Subcutaneous adipose tissue (tissue), 4 donors: ENCODE measurements around the gene RPL6. TPM values are rescaled to one million over a fixed set of nuclear protein-coding genes. Genes with fewer than 3 reads are reported as not detected.

Experiments
- total RNA-seq, 4 donors: library from RNA; depleted of rRNA; stranded (reverse); fragments of >200 nt; gene quantifications; one replicate each; pipeline ENCODE4 v1.1.0, GENCODE V29; 2016
- TF ChIP-seq, protein P1 (sequence below): fragments of 450-650 bp; IDR thresholded peaks from one replicate; pipeline ENCODE4 v1.5.1; 2016; ENCODE audit warnings: low read depth, mild to moderate bottlenecking, control low read depth, antibody characterized with exemption, moderate library complexity

RPL6 gene
- total RNA-seq, 4 donors from 2014 or later: 1,581 to 1,626 (median 1,603) TPM

- TF ChIP-seq, protein P1, sequence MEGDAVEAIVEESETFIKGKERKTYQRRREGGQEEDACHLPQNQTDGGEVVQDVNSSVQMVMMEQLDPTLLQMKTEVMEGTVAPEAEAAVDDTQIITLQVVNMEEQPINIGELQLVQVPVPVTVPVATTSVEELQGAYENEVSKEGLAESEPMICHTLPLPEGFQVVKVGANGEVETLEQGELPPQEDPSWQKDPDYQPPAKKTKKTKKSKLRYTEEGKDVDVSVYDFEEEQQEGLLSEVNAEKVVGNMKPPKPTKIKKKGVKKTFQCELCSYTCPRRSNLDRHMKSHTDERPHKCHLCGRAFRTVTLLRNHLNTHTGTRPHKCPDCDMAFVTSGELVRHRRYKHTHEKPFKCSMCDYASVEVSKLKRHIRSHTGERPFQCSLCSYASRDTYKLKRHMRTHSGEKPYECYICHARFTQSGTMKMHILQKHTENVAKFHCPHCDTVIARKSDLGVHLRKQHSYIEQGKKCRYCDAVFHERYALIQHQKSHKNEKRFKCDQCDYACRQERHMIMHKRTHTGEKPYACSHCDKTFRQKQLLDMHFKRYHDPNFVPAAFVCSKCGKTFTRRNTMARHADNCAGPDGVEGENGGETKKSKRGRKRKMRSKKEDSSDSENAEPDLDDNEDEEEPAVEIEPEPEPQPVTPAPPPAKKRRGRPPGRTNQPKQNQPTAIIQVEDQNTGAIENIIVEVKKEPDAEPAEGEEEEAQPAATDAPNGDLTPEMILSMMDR: no peak
These were observed 14.7 kb upstream of the RPL6 start for GRCh38 chr12:112424126-112424525.

DNA sequence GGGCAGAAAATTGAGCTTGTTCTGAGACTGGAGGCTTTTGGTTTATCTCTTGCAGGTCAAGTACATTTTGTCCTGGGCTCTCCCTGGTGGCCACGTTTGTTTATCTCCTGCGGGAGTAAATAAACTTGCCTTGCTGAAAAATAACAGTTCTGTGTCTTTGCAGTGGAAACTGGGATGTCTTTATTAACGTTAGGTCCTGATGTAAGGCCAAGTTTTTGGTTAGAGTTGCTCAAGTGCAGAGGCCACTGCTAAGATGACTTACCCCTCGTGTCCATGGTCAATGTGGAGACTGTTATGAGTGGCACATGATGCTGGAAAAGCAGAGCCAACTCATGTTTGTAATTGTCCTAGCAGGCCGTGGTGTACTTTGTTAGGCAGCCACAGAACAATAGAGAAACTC, 13.1 kb upstream of the RPL6 start:
- TF ChIP-seq, protein P1: no peak

- TF ChIP-seq, protein P1: no peak
These were observed 12.0 kb upstream of the RPL6 start for GRCh38 chr12:112421363-112421762.

- TF ChIP-seq, protein P1: no peak
These were observed 11.3 kb upstream of the RPL6 start for GRCh38 chr12:112420740-112421139.

DNA sequence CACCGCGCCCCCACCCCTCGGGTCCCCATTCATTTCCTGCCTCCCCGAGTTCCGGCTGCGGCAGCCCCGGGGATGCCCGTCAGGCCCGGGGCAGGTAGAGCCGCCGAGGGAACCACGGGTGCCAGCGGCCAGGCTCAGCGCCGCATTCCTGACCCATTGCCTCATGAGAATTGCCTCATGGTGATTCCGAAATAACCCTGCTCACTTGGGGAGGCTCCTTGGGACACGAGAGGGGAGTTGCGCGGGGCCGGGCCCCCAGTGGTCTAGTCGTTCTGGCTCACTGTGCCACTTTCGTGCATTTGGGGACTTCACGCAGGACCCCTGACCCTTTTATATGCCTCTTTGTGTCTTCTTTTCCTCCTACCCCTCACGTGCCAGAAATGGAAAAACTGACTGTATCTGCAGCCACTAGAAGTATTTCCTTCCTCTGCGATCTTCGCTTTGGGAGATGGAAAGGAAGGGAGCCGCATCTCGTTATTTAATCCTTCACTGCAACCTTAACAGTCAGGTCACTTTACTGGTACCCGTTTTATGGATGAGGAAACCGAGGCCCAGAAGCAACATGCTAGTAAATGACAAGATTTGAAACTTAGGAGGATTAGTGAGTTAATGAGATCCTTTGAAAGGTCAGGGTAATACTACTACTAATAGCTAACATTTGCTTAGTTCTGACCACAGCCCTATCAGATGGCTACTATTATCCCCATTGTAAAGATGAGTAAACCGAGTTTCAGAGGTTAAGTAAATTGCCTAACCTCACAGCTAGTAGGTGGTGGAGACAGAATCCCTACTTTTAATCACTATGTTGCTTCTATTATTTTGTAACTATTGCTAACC, 10.1 kb upstream of the RPL6 start:
- TF ChIP-seq, protein P1: no peak

- TF ChIP-seq, protein P1: no peak
These were observed 9.3 kb upstream of the RPL6 start, which contains the start of gene PTPN11 for GRCh38 chr12:112418608-112419296. TSS of gene PTPN11 (plus strand) at chr12:112418947. CDS start at chr12:112419112, 165 bp downstream.

- TF ChIP-seq, protein P1: no peak
These were observed 8.8 kb upstream of the RPL6 start for GRCh38 chr12:112418273-112418607.
